DOHH2 (cell line): ENCODE measurements around the gene UBE2M.
A peak's percentile ranks its signal among the peaks of the same experiment; 100 is the strongest.
"Not testable (repeated sequence)": the region's sequence is repeated elsewhere in the genome, so short reads cannot be mapped to it uniquely, and the experiment has no call there.

Source experiments
- H3F3A ChIP-seq: fragments of 200-600 bp; sonication (generic), shearing (Covaris generic); 2 replicates; pipeline ENCODE4 v1.6.0; 2016; ENCODE audit warnings: antibody characterized with exemption, mild to moderate bottlenecking; ENCODE audit not compliant: control insufficient read depth, insufficient read depth
- H3K27ac ChIP-seq: fragments of 200-600 bp; sonication (generic); 2 replicates; pipeline ENCODE4 v1.5.1; 2014; ENCODE audit warnings: low read depth, mild to moderate bottlenecking, low read length, moderate library complexity
- H3K27me3 ChIP-seq: fragments of 200-600 bp; sonication (generic); 2 replicates; pipeline ENCODE4 v1.6.1; 2014; ENCODE audit warnings: mild to moderate bottlenecking, low read length, mixed read lengths; ENCODE audit not compliant: control insufficient read depth
- H3K36me3 ChIP-seq: fragments of 200-600 bp; sonication (generic); 2 replicates; pipeline ENCODE4 v1.6.1; 2014; ENCODE audit warnings: mild to moderate bottlenecking, low read length, moderate library complexity, mixed read lengths; ENCODE audit not compliant: control insufficient read depth
- H3K4me1 ChIP-seq: fragments of 200-600 bp; sonication (generic); 2 replicates; pipeline ENCODE4 v1.6.1; 2014; ENCODE audit warnings: mild to moderate bottlenecking, low read length, mixed read lengths; ENCODE audit not compliant: control insufficient read depth
- H3K4me2 ChIP-seq: fragments of 200-600 bp; sonication (generic); 2 replicates; pipeline ENCODE4 v1.6.0; 2014; ENCODE audit warnings: mild to moderate bottlenecking, low read length, moderate library complexity
- H3K4me3 ChIP-seq: fragments of 200-600 bp; sonication (generic); 2 replicates; pipeline ENCODE4 v1.5.1; 2014; ENCODE audit warnings: mild to moderate bottlenecking, low read length, mixed read lengths
- H3K79me2 ChIP-seq: fragments of 200-600 bp; sonication (generic); 2 replicates; pipeline ENCODE4 v1.6.1; 2014; ENCODE audit warnings: mild to moderate bottlenecking, low read length, mixed read lengths; ENCODE audit not compliant: control insufficient read depth
- H3K9me2 ChIP-seq: fragments of 200-600 bp; sonication (generic); replicated peaks from 2 replicates; pipeline ENCODE4 v1.6.1; 2014; ENCODE audit warnings: mild to moderate bottlenecking, low read length, mixed read lengths; ENCODE audit not compliant: control insufficient read depth
- H3K9me3 ChIP-seq: fragments of 200-600 bp; sonication (generic); 2 replicates; pipeline ENCODE4 v1.6.1; 2014; ENCODE audit warnings: antibody characterized with exemption, low read length, mixed read lengths; ENCODE audit not compliant: control insufficient read depth, insufficient read depth
- H4K20me1 ChIP-seq: fragments of 200-600 bp; sonication (generic); 2 replicates; pipeline ENCODE4 v1.6.0; 2014; ENCODE audit warnings: low read depth, mild to moderate bottlenecking, antibody characterized with exemption, low read length, moderate library complexity; ENCODE audit not compliant: control insufficient read depth, insufficient read depth
- CTCF ChIP-seq: fragments of 200-600 bp; sonication (generic); IDR thresholded peaks from one replicate; pipeline ENCODE4 v1.5.1; 2014; ENCODE audit warnings: antibody characterized with exemption, mild to moderate bottlenecking, low read depth, low read length; ENCODE audit not compliant: poor library complexity, severe bottlenecking
- EZH2phosphoT487 ChIP-seq: fragments of 200-600 bp; sonication (generic); IDR thresholded peaks from 2 replicates; pipeline ENCODE4 v1.6.1; 2017; ENCODE audit warnings: borderline replicate concordance, mild to moderate bottlenecking, antibody characterized with exemption, low read length, moderate library complexity, mixed read lengths

The UBE2M gene

GRCh38 chr19:58578012-58578925 is 19.9 kb upstream of the UBE2M start:
- no peaks in the 10 kb centered on the region for H4K20me1 ChIP-seq
- no peaks in the 10 kb centered on the region for H3K27me3 ChIP-seq
- H3K9me3 ChIP-seq: no peaks in the 10 kb centered on the region
- peak overlapping the region; percentile 36 for H3K4me2 ChIP-seq
- H3K4me1 ChIP-seq: peaks cover 39% of the 10 kb centered on the region
- H3F3A ChIP-seq: peaks cover 14% of the 10 kb centered on the region
- H3K9me2 ChIP-seq: no peaks in the 10 kb centered on the region
- H3K4me3 ChIP-seq: no peak overlapping the region
- H3K27ac ChIP-seq: no peak overlapping the region
- H3K79me2 ChIP-seq: peaks cover 42% of the 10 kb centered on the region
- TF ChIP-seq CTCF (no peak), EZH2phosphoT487 (no peak)
- H3K36me3 ChIP-seq: peaks cover 15% of the 10 kb centered on the region

GRCh38 chr19:58577581-58577980 is 19.2 kb upstream of the UBE2M start:
- peaks cover 39% of the 10 kb centered on the region for H3K4me1 ChIP-seq
- H3K36me3 ChIP-seq, H3K9me2 ChIP-seq, H3K27ac ChIP-seq, H4K20me1 ChIP-seq, H3K27me3 ChIP-seq, H3K9me3 ChIP-seq, H3K4me3 ChIP-seq: not testable (repeated sequence)
- H3F3A ChIP-seq: peaks cover 14% of the 10 kb centered on the region
- 0 out of 2 replicates have a peak overlapping the region, but pooled peaks have one; percentile 36 for H3K4me2 ChIP-seq
- H3K79me2 ChIP-seq: peaks cover 42% of the 10 kb centered on the region

GRCh38 chr19:58575183-58576041 is 17.0 kb upstream of the UBE2M start:
- TF ChIP-seq EZH2phosphoT487 (no peak), CTCF (no peak)
- Histone ChIP-seq H3K27me3 (no peaks in the 10 kb centered on the region), H3K36me3 (peaks cover 7% of the 10 kb centered on the region), H3K4me1 (peaks cover 43% of the 10 kb centered on the region), H3K4me3 (peak overlapping the region; percentile 76), H3F3A (peaks cover 14% of the 10 kb centered on the region), H3K4me2 (peak overlapping the region; percentile 99), H3K79me2 (peaks cover 45% of the 10 kb centered on the region), H4K20me1 (no peaks in the 10 kb centered on the region), H3K9me3 (no peaks in the 10 kb centered on the region), H3K9me2 (no peaks in the 10 kb centered on the region), H3K27ac (peak overlapping the region; percentile 57)
